Gastrocnemius medialis (tissue), 4 donors: ENCODE results near the gene RGS19. TPM values are rescaled to one million over a fixed set of nuclear protein-coding genes. Genes with fewer than 3 reads are reported as not detected.
"Not testable (repeated sequence)": the region's sequence is repeated elsewhere in the genome, so short reads cannot be mapped to it uniquely, and the experiment has no call there.

Source experiments
- ATAC-seq, 2 donors: fragments of 150-250 bp; one replicate each; pipeline ENCODE4 v1.9.1; 2016
- DNase-seq, 2 donors: peaks; one replicate each; pipeline ENCODE4 v3.0.0-alpha.2; 2019
- H3K27ac ChIP-seq, 4 donors: fragments of 200-600 bp; sonication (generic); 1 replicate in 1 of 4; 2 replicates in 3 of 4; pipeline ENCODE4 v1.5.1; 2016 to 2018; ENCODE audit warnings: mild to moderate bottlenecking in 2 of 4, moderate library complexity in 1 of 4
- H3K27me3 ChIP-seq, 3 donors: fragments of 200-600 bp; sonication (generic) in 2 of 3; 1 replicate in 1 of 3; 2 replicates in 2 of 3; pipeline versions ENCODE4 v1.5.1 to v1.6.0; 2016 to 2019; ENCODE audit warnings: mild to moderate bottlenecking in 1 of 3, moderate library complexity in 1 of 3
- H3K36me3 ChIP-seq, 2 donors: fragments of 200-600 bp; sonication (generic) in 1 of 2; one replicate each; pipeline ENCODE4 v1.5.1; 2017 to 2018
- H3K4me1 ChIP-seq, 2 donors: fragments of 200-600 bp; sonication (generic) in 1 of 2; one replicate each; pipeline ENCODE4 v1.5.1; 2016 to 2017; ENCODE audit warnings: mild to moderate bottlenecking in 2 of 2
- H3K4me3 ChIP-seq, 4 donors: fragments of 200-600 bp; sonication (generic) in 3 of 4; 1 replicate in 1 of 4; 2 replicates in 3 of 4; pipeline ENCODE4 v1.5.1; 2016 to 2019; ENCODE audit warnings: mild to moderate bottlenecking in 2 of 4
- H3K9me3 ChIP-seq, 3 donors: fragments of 200-600 bp; sonication (generic) in 2 of 3; 1 replicate in 1 of 3; 2 replicates in 2 of 3; pipeline ENCODE4 v1.5.1; 2016 to 2019
- CTCF ChIP-seq, 5 experiments: fragments of 450-650 bp in 3 of 5; fragments of 200-600 bp in 2 of 5; sonication (generic) in 2 of 5; IDR thresholded peaks in 4 of 5; conservative IDR thresholded peaks in 1 of 5; 1 replicate in 4 of 5; 2 replicates in 1 of 5; pipeline ENCODE4 v1.5.1; 2016 to 2019; ENCODE audit warnings: antibody characterized with exemption in 5 of 5, mild to moderate bottlenecking in 3 of 5, moderate library complexity in 3 of 5
- POLR2A ChIP-seq, 2 donors: fragments of 450-650 bp; IDR thresholded peaks; one replicate each; pipeline ENCODE4 v1.6.1; 2017; ENCODE audit warnings: antibody characterized with exemption in 2 of 2, mild to moderate bottlenecking in 2 of 2, moderate library complexity in 2 of 2
- in situ Hi-C, 4 donors: fragments of 200-750 bp; cut with MboI; loops; one replicate each; pipeline versions ENCODE4 v1.15.0 to v1.8.0; 2017; ENCODE audit warnings: low sequenced_read_pairs in 4 of 4
- intact Hi-C: fragments of 100-400 bp; cut with DNase I; formaldehyde crosslinking; loops from one replicate; pipeline ENCODE4 v1.15.1; 2023; ENCODE audit warnings: low total_unique reads
- total RNA-seq, 4 donors: library from RNA; depleted of rRNA; stranded (reverse); fragments of >200 nt; gene quantifications; one replicate each; pipeline versions ENCODE4 v1.1.0 to v1.2.3, GENCODE V29; 2016

Gene RGS19
- total RNA-seq, 4 donors from 2014 or later, result 0.92 to 7.7 (median 3.5) TPM

DNA sequence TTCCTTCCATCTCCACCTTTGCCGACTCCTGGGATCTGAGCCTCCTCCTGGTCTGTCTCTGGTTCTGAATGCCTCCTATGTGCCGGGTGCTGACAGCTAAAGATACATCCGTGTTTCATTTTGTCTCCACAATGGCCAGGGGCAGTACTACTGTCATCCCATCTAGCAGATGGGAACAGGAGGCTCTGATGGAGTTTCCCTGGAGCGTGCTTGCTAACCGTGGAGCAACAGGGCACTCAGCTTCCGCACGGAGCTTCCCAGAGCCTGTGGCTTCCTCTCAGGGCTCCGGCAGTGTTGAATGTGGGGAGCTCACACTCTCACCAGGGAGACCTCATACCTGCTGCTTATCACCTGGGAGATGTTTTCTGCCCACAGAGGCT lies 40.0 kb upstream of the RGS19 start:
- no peaks in the 10 kb centered on the region for H3K9me3 ChIP-seq
- no peaks in the 10 kb centered on the region for H3K4me1 ChIP-seq
- intact Hi-C loops, result no loop called here
- H3K27ac ChIP-seq, result no peak overlapping the region
- TF ChIP-seq CTCF (IDR thresholded peaks at IDR 0.05 in 4 of 5, conservative IDR thresholded peaks at IDR 0.05 in 1 of 5) (no peak), POLR2A (IDR thresholded peaks at IDR 0.05) (no peak)
- in situ Hi-C loops, result no loop called here
- DNase-seq (no peak), ATAC-seq (no peak)
- peaks cover 0 to 15% (median 12%) of the 10 kb centered on the region in 3 donors for H3K27me3 ChIP-seq
- no peaks in the 10 kb centered on the region for H3K36me3 ChIP-seq
- H3K4me3 ChIP-seq, result no peak overlapping the region

- H3K9me3 ChIP-seq, DNase-seq, H3K4me1 ChIP-seq, intact Hi-C loops, H3K4me3 ChIP-seq, in situ Hi-C loops, H3K36me3 ChIP-seq, ATAC-seq, H3K27ac ChIP-seq: not testable (repeated sequence)
- peaks cover 0 to 11% (median 6%) of the 10 kb centered on the region in 3 donors for H3K27me3 ChIP-seq
Measured at GRCh38 chr20:64117432-64117777, 38.1 kb upstream of the RGS19 start.

- no peak for ATAC-seq
- in situ Hi-C loops, result no loop called here
- Histone ChIP-seq H3K9me3 (no peaks in the 10 kb centered on the region), H3K27me3 (peaks cover 0 to 10% (median 3%) of the 10 kb centered on the region in 3 donors), H3K4me1 (no peaks in the 10 kb centered on the region), H3K36me3 (no peaks in the 10 kb centered on the region), H3K27ac (no peak overlapping the region), H3K4me3 (no peak overlapping the region)
- intact Hi-C loops, result no loop called here
- no peak for TF ChIP-seq POLR2A (IDR thresholded peaks at IDR 0.05)
- no peak for DNase-seq
Measured at GRCh38 chr20:64116541-64117431, 37.5 kb upstream of the RGS19 start.

GRCh38 chr20:64116016-64116415 lies 36.7 kb upstream of the RGS19 start:
- TF ChIP-seq POLR2A (IDR thresholded peaks at IDR 0.05) (no peak), CTCF (IDR thresholded peaks at IDR 0.05 in 4 of 5, conservative IDR thresholded peaks at IDR 0.05 in 1 of 5) (no peak)
- peaks cover 0 to 2% (median 0%) of the 10 kb centered on the region in 3 donors for H3K27me3 ChIP-seq
- intact Hi-C loops (no loop called here), in situ Hi-C loops (no loop called here)
- H3K9me3 ChIP-seq, result no peaks in the 10 kb centered on the region
- DNase-seq, result no peak
- H3K36me3 ChIP-seq, result no peaks in the 10 kb centered on the region
- no peaks in the 10 kb centered on the region for H3K4me1 ChIP-seq
- ATAC-seq, result no peak
- no peak overlapping the region for H3K4me3 ChIP-seq
- no peak overlapping the region for H3K27ac ChIP-seq

DNA sequence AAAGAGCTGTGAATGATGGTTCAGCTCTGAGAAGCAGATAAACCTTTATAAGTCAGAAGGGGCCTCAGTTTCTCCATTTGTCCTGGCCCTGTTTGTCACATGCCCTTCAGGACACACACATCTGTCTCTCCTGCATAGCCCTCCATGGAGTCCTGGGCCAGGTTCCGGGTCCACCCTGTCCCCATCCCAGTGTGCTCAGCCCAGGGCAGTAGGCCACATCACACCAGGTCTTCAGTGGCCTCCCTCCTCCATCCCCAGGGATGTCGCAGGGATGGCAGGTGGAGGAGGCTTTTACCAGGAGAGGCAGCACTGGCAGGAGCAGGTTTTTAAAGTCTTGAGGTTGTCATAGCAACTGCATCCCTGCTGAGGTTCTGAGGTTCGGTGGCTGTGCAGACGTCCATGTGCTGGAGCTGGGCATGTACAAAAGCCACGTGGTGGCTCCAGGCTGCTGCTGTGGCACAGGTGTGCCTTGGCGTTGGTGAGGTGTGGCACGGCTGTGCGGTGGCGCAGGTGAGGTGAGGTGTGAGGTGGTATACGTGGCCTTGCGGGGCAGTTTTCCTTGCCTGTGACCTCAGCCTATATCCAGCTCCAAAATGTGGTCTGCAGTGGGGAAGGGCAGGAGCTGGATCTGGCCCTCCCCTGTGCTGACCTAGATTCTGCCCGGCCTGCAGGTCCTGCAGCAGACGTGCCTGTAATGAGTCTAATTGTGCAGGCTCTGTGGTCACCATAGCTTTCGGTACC lies 36.0 kb upstream of the RGS19 start:
- intact Hi-C loops (no loop called here), in situ Hi-C loops (no loop called here)
- no peak for ATAC-seq
- Histone ChIP-seq H3K9me3 (no peaks in the 10 kb centered on the region), H3K27ac (no peak overlapping the region), H3K4me1 (no peaks in the 10 kb centered on the region), H3K36me3 (no peaks in the 10 kb centered on the region), H3K4me3 (no peak overlapping the region), H3K27me3 (no peaks in the 10 kb centered on the region)
- no peak for DNase-seq
- TF ChIP-seq CTCF (IDR thresholded peaks at IDR 0.05 in 4 of 5, conservative IDR thresholded peaks at IDR 0.05 in 1 of 5), result no peak
- no peak for TF ChIP-seq POLR2A (IDR thresholded peaks at IDR 0.05)
